H9 (cell line): ENCODE data around the gene SYAP1. TPM values are rescaled to one million over a fixed set of nuclear protein-coding genes. Genes with fewer than 3 reads are reported as not detected.
"Not testable (repeated sequence)": the region's sequence is repeated elsewhere in the genome, so short reads cannot be mapped to it uniquely, and the experiment has no call there.

Experiments
- DNase-seq: peaks from one replicate; pipeline ENCODE4 v3.0.0-alpha.2; 2017
- H2AFZ ChIP-seq: one replicate; pipeline ENCODE4 v1.6.1; 2013; ENCODE audit warnings: mild to moderate bottlenecking, low read length, control low read depth, moderate library complexity
- H2AK5ac ChIP-seq: 2 replicates; pipeline ENCODE4 v1.6.1; 2013; ENCODE audit warnings: low read length, control low read depth, mixed read lengths; ENCODE audit not compliant: insufficient read length
- H2BK120ac ChIP-seq: one replicate; pipeline ENCODE4 v1.6.1; 2013; ENCODE audit warnings: low read depth, mild to moderate bottlenecking, low read length, control low read depth, inconsistent platforms; ENCODE audit not compliant: poor library complexity, severe bottlenecking
- H2BK12ac ChIP-seq: 2 replicates; pipeline ENCODE4 v1.6.1; 2013; ENCODE audit warnings: low read length, control low read depth, mixed read lengths, low read depth; ENCODE audit not compliant: insufficient read length
- H2BK15ac ChIP-seq: 2 replicates; pipeline ENCODE4 v1.6.1; 2013; ENCODE audit warnings: low read depth, low read length, control low read depth
- H2BK20ac ChIP-seq: one replicate; pipeline ENCODE4 v1.6.1; 2013; ENCODE audit warnings: low read depth, mild to moderate bottlenecking, low read length, control low read depth, inconsistent platforms; ENCODE audit not compliant: poor library complexity, severe bottlenecking
- H2BK5ac ChIP-seq: 2 replicates; pipeline ENCODE4 v1.6.1; 2013; ENCODE audit warnings: low read length, control low read depth, mixed read lengths; ENCODE audit not compliant: insufficient read length
- H3K14ac ChIP-seq: 2 replicates; pipeline ENCODE4 v1.6.1; 2013; ENCODE audit warnings: low read length, control low read depth; ENCODE audit not compliant: insufficient read depth
- H3K18ac ChIP-seq: 2 replicates; pipeline ENCODE4 v1.6.1; 2013; ENCODE audit warnings: low read depth, mild to moderate bottlenecking, mixed read lengths, low read length, control low read depth; ENCODE audit not compliant: insufficient read length
- H3K23ac ChIP-seq: 2 replicates; pipeline ENCODE4 v1.6.1; 2013; ENCODE audit warnings: low read length, control low read depth, mixed read lengths, low read depth; ENCODE audit not compliant: insufficient read length
- H3K23me2 ChIP-seq: 2 replicates; pipeline ENCODE4 v1.6.1; 2013; ENCODE audit warnings: low read depth, mild to moderate bottlenecking, mixed read lengths, low read length, control low read depth; ENCODE audit not compliant: insufficient read length, poor library complexity, severe bottlenecking
- H3K27ac ChIP-seq: 2 replicates; pipeline ENCODE4 v1.5.1; 2013; ENCODE audit warnings: low read length, control low read depth, mixed read lengths, low read depth; ENCODE audit not compliant: insufficient read length
- H3K27me3 ChIP-seq: 2 replicates; pipeline ENCODE4 v1.6.1; 2013; ENCODE audit warnings: low read length, control low read depth, inconsistent platforms; ENCODE audit not compliant: insufficient read depth
- H3K4ac ChIP-seq: 2 replicates; pipeline ENCODE4 v1.6.1; 2013; ENCODE audit warnings: low read depth, mild to moderate bottlenecking, control low read depth, inconsistent platforms, low read length, moderate library complexity
- H3K4me1 ChIP-seq: 2 replicates; pipeline ENCODE4 v1.6.1; 2013; ENCODE audit warnings: low read length, control low read depth, inconsistent platforms; ENCODE audit not compliant: insufficient read depth
- H3K4me2 ChIP-seq: 2 replicates; pipeline ENCODE4 v1.6.1; 2013; ENCODE audit warnings: low read length, control low read depth, mixed read lengths; ENCODE audit not compliant: insufficient read length, insufficient read depth
- H3K56ac ChIP-seq: 2 replicates; pipeline ENCODE4 v1.6.1; 2013; ENCODE audit warnings: low read depth, mild to moderate bottlenecking, mixed read lengths, low read length, control low read depth; ENCODE audit not compliant: insufficient read length
- H3K79me1 ChIP-seq: 2 replicates; pipeline ENCODE4 v1.6.1; 2013; ENCODE audit warnings: low read depth, mild to moderate bottlenecking, moderate library complexity, low read length, control low read depth, inconsistent platforms; ENCODE audit not compliant: insufficient read depth, poor library complexity, severe bottlenecking
- H3K79me2 ChIP-seq: 2 replicates; pipeline ENCODE4 v1.6.1; 2013; ENCODE audit warnings: low read length, control low read depth, inconsistent platforms; ENCODE audit not compliant: insufficient read depth
- H3K9ac ChIP-seq: 2 replicates; pipeline ENCODE4 v1.6.1; 2013; ENCODE audit warnings: low read length, control low read depth, mixed read lengths; ENCODE audit not compliant: insufficient read length; ENCODE audit errors: extremely low read depth
- H3K9me3 ChIP-seq: one replicate; pipeline ENCODE4 v1.6.1; 2013; ENCODE audit warnings: low read depth, low read length, inconsistent platforms; ENCODE audit not compliant: control insufficient read depth
- H3T11ph ChIP-seq: one replicate; pipeline ENCODE4 v1.6.1; 2013; ENCODE audit warnings: mild to moderate bottlenecking, low read length, control low read depth, inconsistent platforms
- H4K20me1 ChIP-seq: one replicate; pipeline ENCODE4 v1.6.1; 2013; ENCODE audit not compliant: control insufficient read depth, insufficient read length, insufficient read depth
- H4K5ac ChIP-seq: 2 replicates; pipeline ENCODE4 v1.6.1; 2013; ENCODE audit warnings: low read depth, mild to moderate bottlenecking, mixed read lengths, low read length, control low read depth; ENCODE audit not compliant: insufficient read length
- H4K8ac ChIP-seq: replicated peaks from 2 replicates; pipeline ENCODE4 v1.6.1; 2013; ENCODE audit warnings: low read length, control low read depth, mixed read lengths, low read depth; ENCODE audit not compliant: insufficient read length
- H4K91ac ChIP-seq: 2 replicates; pipeline ENCODE4 v1.6.1; 2013; ENCODE audit warnings: low read depth, mild to moderate bottlenecking, moderate library complexity, mixed read lengths, low read length, control low read depth; ENCODE audit not compliant: insufficient read length
- H3K27ac Mint-ChIP-seq, 3 experiments: 2 replicates in 2 of 3; 3 replicates in 1 of 3; pipeline ENCODE4 v1.8.0; 2020 to 2021; ENCODE audit warnings: mixed read lengths in 3 of 3, mild to moderate bottlenecking in 1 of 3, moderate library complexity in 1 of 3
- H3K27me3 Mint-ChIP-seq: 2 replicates; pipeline ENCODE4 v1.8.0; 2021; ENCODE audit warnings: low read depth, mild to moderate bottlenecking, moderate library complexity, mixed read lengths
- H3K36me3 Mint-ChIP-seq, 3 experiments: 2 replicates in 2 of 3; 3 replicates in 1 of 3; pipeline ENCODE4 v1.8.0; 2020 to 2021; ENCODE audit warnings: low read depth in 3 of 3, mixed read lengths in 3 of 3; ENCODE audit not compliant: insufficient read depth in 1 of 3
- H3K4me1 Mint-ChIP-seq, 2 experiments: 2 replicates each; pipeline ENCODE4 v1.8.0; 2020; ENCODE audit warnings: mixed read lengths in 2 of 2
- H3K4me3 Mint-ChIP-seq, 2 experiments: 2 replicates in 1 of 2; 3 replicates in 1 of 2; pipeline ENCODE4 v1.8.0; 2020 to 2021; ENCODE audit warnings: mild to moderate bottlenecking in 2 of 2, mixed read lengths in 2 of 2, moderate library complexity in 1 of 2
- H3K9me3 Mint-ChIP-seq, 2 experiments: 2 replicates in 1 of 2; 3 replicates in 1 of 2; pipeline ENCODE4 v1.8.0; 2020; ENCODE audit warnings: mild to moderate bottlenecking in 2 of 2, mixed read lengths in 2 of 2, moderate library complexity in 1 of 2
- WGBS: extraction: QIAGEN DNeasy Blood & Tissue Kit; methylation state at CpG from one replicate; pipeline ENCODE4 v1.1.7; 2013; ENCODE audit warnings: missing lambda C conversion rate, low lambda C conversion rate, mixed read lengths; ENCODE audit not compliant: insufficient read length; ENCODE audit errors: extremely low coverage; 5-methylcytosine and 5-hydroxymethylcytosine counted together
- total RNA-seq: library from RNA; stranded (reverse); gene quantifications from 2 replicates; pipeline ENCODE4 v1.2.1, GENCODE V29; 2021

The SYAP1 gene
- total RNA-seq, 1 experiment from 2014 or later: 42.7 TPM

GRCh38 chrX:16716451-16716850 lies 3.0 kb upstream of the SYAP1 start:
- not testable (repeated sequence) for H3K9ac ChIP-seq, H3K56ac ChIP-seq, H2BK5ac ChIP-seq, H3K23ac ChIP-seq, H2BK12ac ChIP-seq, DNase-seq, H3K4me3 Mint-ChIP-seq, H3T11ph ChIP-seq, H2AK5ac ChIP-seq, H3K79me1 ChIP-seq, H3K9me3 Mint-ChIP-seq, H3K27me3 ChIP-seq, H3K18ac ChIP-seq, H2BK15ac ChIP-seq, H3K4me1 ChIP-seq, H3K27me3 Mint-ChIP-seq, H4K8ac ChIP-seq, H4K20me1 ChIP-seq, H2AFZ ChIP-seq, H2BK120ac ChIP-seq, H3K14ac ChIP-seq, H3K4me2 ChIP-seq, H3K27ac Mint-ChIP-seq, H4K91ac ChIP-seq, H3K9me3 ChIP-seq, H3K4ac ChIP-seq, H3K27ac ChIP-seq, H4K5ac ChIP-seq, H2BK20ac ChIP-seq
- Histone ChIP-seq H3K23me2 (peaks cover 17% of the 10 kb centered on the region), H3K79me2 (peaks cover 12% of the 10 kb centered on the region; the same call in 1 of the 2 replicates)
- WGBS: no CpG with 5 or more reads among the region's 6 CpGs
- Mint-ChIP-seq H3K4me1 (peaks cover 21 to 26% of the 10 kb centered on the region in 2 experiments), H3K36me3 (peaks cover 6 to 13% (median 7%) of the 10 kb centered on the region in 3 experiments; a peak in 4 of 7 replicates)
